Spleen (tissue), 11 donors: ENCODE results near the gene USP53. TPM values are rescaled to one million over a fixed set of nuclear protein-coding genes. Genes with fewer than 3 reads are reported as not detected.

Source experiments
- DNase-seq: peaks from one replicate; pipeline ENCODE4 v3.0.0-alpha.2; 2020
- H3K27ac ChIP-seq, 8 donors: fragments of 200-600 bp; sonication (generic) in 7 of 8; 1 replicate in 4 of 8; 2 replicates in 4 of 8; pipeline versions ENCODE4 v1.5.0 to v1.8.0; 2016 to 2021; ENCODE audit warnings: inconsistent platforms in 4 of 8, mild to moderate bottlenecking in 4 of 8, moderate library complexity in 1 of 8
- H3K27me3 ChIP-seq, 7 donors: fragments of 200-600 bp; sonication (generic) in 6 of 7; replicated peaks in 1 of 7; 1 replicate in 4 of 7; 2 replicates in 3 of 7; pipeline versions ENCODE4 v1.5.0 to v1.8.0; 2016 to 2021; ENCODE audit warnings: inconsistent platforms in 3 of 7, mild to moderate bottlenecking in 1 of 7
- H3K36me3 ChIP-seq, 6 donors: fragments of 200-600 bp; sonication (generic) in 5 of 6; 1 replicate in 4 of 6; 2 replicates in 2 of 6; pipeline versions ENCODE4 v1.5.0 to v1.8.0; 2016 to 2021; ENCODE audit warnings: inconsistent platforms in 2 of 6
- H3K4me1 ChIP-seq, 6 donors: fragments of 200-600 bp; sonication (generic) in 5 of 6; 1 replicate in 3 of 6; 2 replicates in 3 of 6; pipeline versions ENCODE4 v1.5.0 to v1.8.0; 2016 to 2021; ENCODE audit warnings: inconsistent platforms in 3 of 6
- H3K4me3 ChIP-seq, 8 donors: fragments of 200-600 bp; sonication (generic) in 7 of 8; 1 replicate in 4 of 8; 2 replicates in 4 of 8; pipeline versions ENCODE4 v1.5.0 to v1.8.0; 2016 to 2021; ENCODE audit warnings: inconsistent platforms in 4 of 8, mild to moderate bottlenecking in 4 of 8, moderate library complexity in 2 of 8
- H3K9me3 ChIP-seq, 8 donors: fragments of 200-600 bp; sonication (generic) in 7 of 8; 1 replicate in 4 of 8; 2 replicates in 4 of 8; pipeline versions ENCODE4 v1.5.0 to v1.8.0; 2016 to 2021; ENCODE audit warnings: inconsistent platforms in 4 of 8
- POLR2A ChIP-seq, 3 donors: fragments of 450-650 bp; IDR thresholded peaks; one replicate each; pipeline ENCODE4 v1.5.1; 2017; ENCODE audit warnings: antibody characterized with exemption in 3 of 3, mild to moderate bottlenecking in 1 of 3
- POLR2AphosphoS5 ChIP-seq, 3 donors: sonication (generic); formaldehyde crosslinking; IDR thresholded peaks; one replicate each; pipeline ENCODE4 v1.5.1; 2017; ENCODE audit warnings: antibody characterized with exemption in 3 of 3
- WGBS, 5 donors: extraction: QIAGEN DNeasy Blood & Tissue Kit in 3 of 5; methylation state at CpG; one replicate each; pipeline versions ENCODE4 v1.1.5 to v1.1.7; 2013 to 2018; 5-methylcytosine and 5-hydroxymethylcytosine counted together
- intact Hi-C: fragments of 100-400 bp; cut with DNase I; formaldehyde crosslinking; loops from one replicate; pipeline ENCODE4 v1.15.0; 2023; ENCODE audit warnings: low total_unique reads
- polyA plus RNA-seq, 3 donors: library from polyadenylated mRNA; stranded (reverse); fragments of 200-250 nt; gene quantifications; one replicate each; pipeline ENCODE4 v1.2.1, GENCODE V29; 2013
- total RNA-seq, 7 donors: library from RNA; depleted of rRNA in 3 of 7; stranded (reverse); fragments of >200 nt in 3 of 7; fragmentation: NEBNext Ultra II Directional in 4 of 7; extraction: Animal tissue kit (Norgen Biotek cat#: 25700) in 4 of 7; gene quantifications; one replicate each; pipeline versions ENCODE4 v1.1.0 to v1.2.1, GENCODE V29; 2016 to 2021
- TF ChIP-seq, protein P1 (sequence below), 11 experiments: fragments of 200-600 bp in 7 of 11; fragments of 450-650 bp in 4 of 11; sonication (generic) in 4 of 11; IDR thresholded peaks in 8 of 11; conservative IDR thresholded peaks in 3 of 11; 1 replicate in 7 of 11; 2 replicates in 4 of 11; pipeline versions ENCODE4 v1.4.0 to v1.8.0; 2016 to 2021; ENCODE audit warnings: antibody characterized with exemption in 11 of 11, inconsistent platforms in 4 of 11, mild to moderate bottlenecking in 1 of 11
- donor health status: healthy with polysubstance abuse.
- donor health status: DM: no; HTN: no; CAD: no; lungs with moderate emphysema.
- donor health status: DM: no; HTN: no; CAD: no.
- donor health status: Bipolar disorder and iron deficiency.
- donor health status: healthy.
- donor health status: DM: no; HTN: no; CAD: no.
- donor health status: DM: yes; HTN: yes; CAD: no.

The USP53 gene
- total and polyA plus RNA-seq, 10 donors, result 4.0 to 42.6 (median 18.6) TPM

- intact Hi-C loops, result loop anchor here (5.0 kb wide), 1 partner anchor 741 kb away; no protein-coding TSS in a partner anchor
- H3K27ac ChIP-seq, result no peak overlapping the region
- no peak for DNase-seq
- peaks cover 0 to 9% (median 0%) of the 10 kb centered on the region in 7 donors for H3K27me3 ChIP-seq
- WGBS, 5 donors, result 74 to 85% (median 79%) methylated on average over 1 of the region's 1 CpG
- no peak for TF ChIP-seq POLR2A (IDR thresholded peaks at IDR 0.05)
- TF ChIP-seq POLR2AphosphoS5 (IDR thresholded peaks at IDR 0.05), result no peak
- TF ChIP-seq, protein P1, sequence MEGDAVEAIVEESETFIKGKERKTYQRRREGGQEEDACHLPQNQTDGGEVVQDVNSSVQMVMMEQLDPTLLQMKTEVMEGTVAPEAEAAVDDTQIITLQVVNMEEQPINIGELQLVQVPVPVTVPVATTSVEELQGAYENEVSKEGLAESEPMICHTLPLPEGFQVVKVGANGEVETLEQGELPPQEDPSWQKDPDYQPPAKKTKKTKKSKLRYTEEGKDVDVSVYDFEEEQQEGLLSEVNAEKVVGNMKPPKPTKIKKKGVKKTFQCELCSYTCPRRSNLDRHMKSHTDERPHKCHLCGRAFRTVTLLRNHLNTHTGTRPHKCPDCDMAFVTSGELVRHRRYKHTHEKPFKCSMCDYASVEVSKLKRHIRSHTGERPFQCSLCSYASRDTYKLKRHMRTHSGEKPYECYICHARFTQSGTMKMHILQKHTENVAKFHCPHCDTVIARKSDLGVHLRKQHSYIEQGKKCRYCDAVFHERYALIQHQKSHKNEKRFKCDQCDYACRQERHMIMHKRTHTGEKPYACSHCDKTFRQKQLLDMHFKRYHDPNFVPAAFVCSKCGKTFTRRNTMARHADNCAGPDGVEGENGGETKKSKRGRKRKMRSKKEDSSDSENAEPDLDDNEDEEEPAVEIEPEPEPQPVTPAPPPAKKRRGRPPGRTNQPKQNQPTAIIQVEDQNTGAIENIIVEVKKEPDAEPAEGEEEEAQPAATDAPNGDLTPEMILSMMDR (IDR thresholded peaks at IDR 0.05 in 8 of 11, conservative IDR thresholded peaks at IDR 0.05 in 3 of 11), result no peak
- no peaks in the 10 kb centered on the region for H3K36me3 ChIP-seq
- peaks cover 0 to 23% (median 5%) of the 10 kb centered on the region in 6 donors for H3K4me1 ChIP-seq
- H3K9me3 ChIP-seq, result no peaks in the 10 kb centered on the region
- no peak overlapping the region for H3K4me3 ChIP-seq
Observed at GRCh38 chr4:119310826-119311225, 98.3 kb downstream of the USP53 start.

DNA sequence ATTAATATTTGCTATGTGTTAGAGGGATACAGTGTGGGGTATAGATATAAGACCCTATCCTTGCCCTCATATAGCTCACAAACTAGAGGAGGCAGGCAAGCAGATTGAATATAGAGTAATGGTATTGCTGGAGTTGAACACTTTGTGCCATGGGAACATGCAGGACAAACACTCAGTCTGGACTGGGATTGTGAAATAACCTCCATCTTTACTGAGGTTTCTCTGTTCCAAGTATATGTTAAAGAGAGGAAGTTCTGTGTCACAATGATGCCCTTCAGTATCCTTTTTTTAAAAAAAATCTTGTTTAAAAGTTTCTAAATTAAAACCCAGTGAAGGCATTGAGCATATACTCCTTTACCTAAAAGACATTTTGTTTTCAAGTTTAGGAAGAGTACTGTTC lies 100.7 kb downstream of the USP53 start:
- peak overlapping the region in 1 of 8 donors; percentile 52 for H3K27ac ChIP-seq
- no peaks in the 10 kb centered on the region for H3K36me3 ChIP-seq
- H3K4me1 ChIP-seq, result peaks cover 0 to 23% (median 5%) of the 10 kb centered on the region in 6 donors
- intact Hi-C loops, result loop anchor here (5.0 kb wide), 1 partner anchor 739 kb away; no protein-coding TSS in a partner anchor
- no peak for DNase-seq
- no peaks in the 10 kb centered on the region for H3K9me3 ChIP-seq
- peaks cover 0 to 12% (median 0%) of the 10 kb centered on the region in 7 donors for H3K27me3 ChIP-seq
- no peak overlapping the region for H3K4me3 ChIP-seq
- TF ChIP-seq POLR2A (IDR thresholded peaks at IDR 0.05) (no peak), POLR2AphosphoS5 (IDR thresholded peaks at IDR 0.05) (no peak)
- TF ChIP-seq, protein P1 (IDR thresholded peaks at IDR 0.05 in 8 of 11, conservative IDR thresholded peaks at IDR 0.05 in 3 of 11), result no peak

DNA sequence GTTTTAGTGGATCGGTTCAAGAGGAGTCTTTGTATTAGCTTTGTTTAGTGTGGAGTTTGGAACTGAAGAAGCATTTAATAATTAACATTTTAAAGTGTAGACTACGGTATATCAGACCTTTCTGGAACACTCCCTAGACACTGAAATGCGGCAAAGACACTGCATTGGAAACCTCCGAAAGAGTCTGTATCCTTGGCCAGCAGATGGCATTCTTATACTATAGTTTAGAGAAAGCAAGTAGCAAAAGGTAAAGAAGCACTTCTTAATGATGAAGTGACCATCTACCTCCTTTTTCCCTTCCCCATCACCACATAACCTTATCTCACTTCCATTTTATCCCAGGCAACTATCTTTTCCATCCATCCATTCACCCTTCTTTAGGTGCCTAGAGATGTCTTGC lies 101.8 kb downstream of the USP53 start:
- TF ChIP-seq POLR2AphosphoS5 (IDR thresholded peaks at IDR 0.05), result no peak
- TF ChIP-seq, protein P1 (IDR thresholded peaks at IDR 0.05 in 8 of 11, conservative IDR thresholded peaks at IDR 0.05 in 3 of 11), result peak; percentile 18 to 73 (median 53)
- 18 to 28% (median 22%) methylated on average over 4 of the region's 4 CpGs for WGBS, 5 donors

GRCh38 chr4:119315036-119315435 lies 102.5 kb downstream of the USP53 start:
- H3K27me3 ChIP-seq, result peaks cover 0 to 12% (median 0%) of the 10 kb centered on the region in 7 donors
- intact Hi-C loops, result no loop called here
- TF ChIP-seq POLR2A (IDR thresholded peaks at IDR 0.05) (no peak), POLR2AphosphoS5 (IDR thresholded peaks at IDR 0.05) (no peak)
- TF ChIP-seq, protein P1 (IDR thresholded peaks at IDR 0.05 in 8 of 11, conservative IDR thresholded peaks at IDR 0.05 in 3 of 11), result no peak
- no peak for DNase-seq
- no peaks in the 10 kb centered on the region for H3K36me3 ChIP-seq
- WGBS, 5 donors, result 77 to 81% (median 78%) methylated on average over 2 of the region's 2 CpGs
- H3K27ac ChIP-seq, result peak overlapping the region in 1 of 8 donors; percentile 51
- no peak overlapping the region for H3K4me3 ChIP-seq
- H3K4me1 ChIP-seq, result peaks cover 0 to 23% (median 5%) of the 10 kb centered on the region in 6 donors
- no peaks in the 10 kb centered on the region for H3K9me3 ChIP-seq

More for the DNA sequence above, 101.8 kb downstream of the USP53 start:
- H3K27ac ChIP-seq, result peak overlapping the region in 1 of 8 donors; percentile 51
- intact Hi-C loops, result loop anchor here (5.0 kb wide), 1 partner anchor 738 kb away; no protein-coding TSS in a partner anchor
- no peak for DNase-seq
- H3K27me3 ChIP-seq, result peaks cover 0 to 12% (median 0%) of the 10 kb centered on the region in 7 donors
- H3K9me3 ChIP-seq, result no peaks in the 10 kb centered on the region
- H3K36me3 ChIP-seq, result no peaks in the 10 kb centered on the region
- no peak overlapping the region for H3K4me3 ChIP-seq
- peaks cover 0 to 23% (median 5%) of the 10 kb centered on the region in 6 donors for H3K4me1 ChIP-seq
